BE2C (cell line): Measurements from ENCODE around the gene ZDHHC22.

Experiments
- DNase-seq: peaks from one replicate; pipeline ENCODE4 v3.0.0-alpha.2; 2020
- H3K27me3 ChIP-seq: fragments of 250-450 bp; sonication (Bioruptor Pico); 2 replicates; pipeline ENCODE4 v1.5.1; 2020; ENCODE audit warnings: mild to moderate bottlenecking
- H3K36me3 ChIP-seq: fragments of 250-450 bp; sonication (Bioruptor Pico); 2 replicates; pipeline ENCODE4 v1.5.1; 2020; ENCODE audit warnings: mild to moderate bottlenecking
- H3K4me1 ChIP-seq: fragments of 250-450 bp; sonication (Bioruptor Pico); 2 replicates; pipeline ENCODE4 v1.5.1; 2020
- H3K4me3 ChIP-seq: 2 replicates; pipeline ENCODE4 v1.5.1; 2011; ENCODE audit warnings: low read depth, low read length
- H3K9me3 ChIP-seq: fragments of 250-450 bp; sonication (Bioruptor Pico); 2 replicates; pipeline ENCODE4 v1.5.1; 2020
- TF ChIP-seq, protein P1 (sequence below): IDR thresholded peaks from 2 replicates; pipeline ENCODE4 v1.5.1; 2012; ENCODE audit warnings: mild to moderate bottlenecking, low read depth, low read length

The ZDHHC22 gene

DNA sequence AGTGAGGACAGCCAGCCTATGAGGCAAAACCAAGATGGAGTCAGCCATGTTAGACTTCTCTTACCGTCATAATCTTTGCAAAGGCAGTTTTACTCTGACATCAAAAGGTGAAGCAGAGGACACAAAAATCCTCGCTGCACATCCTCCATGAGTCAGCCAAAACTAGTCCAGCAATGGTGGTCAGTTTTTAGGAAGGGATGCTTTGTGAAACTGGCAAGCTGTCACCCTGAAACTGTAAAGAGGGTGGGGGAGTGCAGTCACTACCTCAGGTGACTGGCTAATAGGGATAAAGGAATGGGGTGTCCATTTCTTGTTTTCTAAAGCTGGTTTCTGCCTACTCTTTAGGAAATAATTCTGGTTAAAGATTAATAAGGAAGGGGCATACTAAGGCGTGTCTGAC is 48.9 kb downstream of the ZDHHC22 start:
- Histone ChIP-seq H3K36me3 (no peaks in the 10 kb centered on the region), H3K4me3 (no peak overlapping the region), H3K27me3 (no peaks in the 10 kb centered on the region), H3K9me3 (peaks cover 10% of the 10 kb centered on the region), H3K4me1 (no peaks in the 10 kb centered on the region; the same call in 1 of the 2 replicates)
- TF ChIP-seq, protein P1, sequence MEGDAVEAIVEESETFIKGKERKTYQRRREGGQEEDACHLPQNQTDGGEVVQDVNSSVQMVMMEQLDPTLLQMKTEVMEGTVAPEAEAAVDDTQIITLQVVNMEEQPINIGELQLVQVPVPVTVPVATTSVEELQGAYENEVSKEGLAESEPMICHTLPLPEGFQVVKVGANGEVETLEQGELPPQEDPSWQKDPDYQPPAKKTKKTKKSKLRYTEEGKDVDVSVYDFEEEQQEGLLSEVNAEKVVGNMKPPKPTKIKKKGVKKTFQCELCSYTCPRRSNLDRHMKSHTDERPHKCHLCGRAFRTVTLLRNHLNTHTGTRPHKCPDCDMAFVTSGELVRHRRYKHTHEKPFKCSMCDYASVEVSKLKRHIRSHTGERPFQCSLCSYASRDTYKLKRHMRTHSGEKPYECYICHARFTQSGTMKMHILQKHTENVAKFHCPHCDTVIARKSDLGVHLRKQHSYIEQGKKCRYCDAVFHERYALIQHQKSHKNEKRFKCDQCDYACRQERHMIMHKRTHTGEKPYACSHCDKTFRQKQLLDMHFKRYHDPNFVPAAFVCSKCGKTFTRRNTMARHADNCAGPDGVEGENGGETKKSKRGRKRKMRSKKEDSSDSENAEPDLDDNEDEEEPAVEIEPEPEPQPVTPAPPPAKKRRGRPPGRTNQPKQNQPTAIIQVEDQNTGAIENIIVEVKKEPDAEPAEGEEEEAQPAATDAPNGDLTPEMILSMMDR, result no peak
- DNase-seq, result no peak

DNA sequence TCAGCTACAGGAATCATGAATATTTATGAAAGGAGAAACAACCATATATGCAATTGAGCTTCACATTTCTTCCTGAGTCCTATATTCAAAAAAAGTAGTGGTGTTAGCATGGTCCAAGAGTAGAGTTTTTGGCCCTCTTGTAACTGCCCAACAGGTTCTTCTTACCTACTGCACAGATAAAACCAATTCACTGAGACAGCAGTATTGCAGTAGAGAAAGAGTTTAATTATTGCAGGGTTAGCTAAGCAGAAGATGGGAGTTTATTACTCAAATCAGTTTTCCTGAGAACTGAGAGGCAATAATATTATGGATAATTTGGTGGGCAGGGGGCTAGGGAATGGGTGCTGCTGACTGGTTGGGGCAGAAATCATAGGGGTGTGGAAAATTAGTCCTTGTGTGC is 50.1 kb downstream of the ZDHHC22 start:
- Histone ChIP-seq H3K36me3 (no peaks in the 10 kb centered on the region), H3K27me3 (no peaks in the 10 kb centered on the region), H3K4me3 (no peak overlapping the region), H3K4me1 (no peaks in the 10 kb centered on the region; the same call in 1 of the 2 replicates), H3K9me3 (peaks cover 10% of the 10 kb centered on the region)
- DNase-seq, result no peak
- TF ChIP-seq, protein P1, result no peak

DNA sequence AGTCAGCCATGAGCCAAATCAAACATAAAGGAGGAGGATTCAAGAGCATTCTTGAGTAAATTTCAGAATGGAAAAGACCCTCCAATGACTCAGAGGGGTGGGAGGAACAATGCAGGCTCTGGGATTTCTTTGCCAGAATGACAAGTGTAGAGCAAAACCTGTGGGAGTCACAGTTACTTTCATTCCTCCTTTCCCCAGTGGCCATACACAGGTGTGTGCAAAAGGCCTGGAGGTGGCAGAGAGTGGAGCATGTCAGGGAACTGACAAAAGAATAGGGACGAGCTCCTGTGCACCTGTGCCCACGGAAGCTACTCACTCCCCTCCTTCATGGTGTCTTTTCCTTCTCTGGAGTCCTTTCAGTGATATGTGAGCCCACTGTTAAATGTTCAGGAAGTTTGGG is 52.9 kb downstream of the ZDHHC22 start:
- no peak overlapping the region for H3K4me3 ChIP-seq
- no peaks in the 10 kb centered on the region for H3K4me1 ChIP-seq
- TF ChIP-seq, protein P1, result no peak
- no peak for DNase-seq
- H3K27me3 ChIP-seq, result no peaks in the 10 kb centered on the region
- peaks cover 10% of the 10 kb centered on the region for H3K9me3 ChIP-seq
- H3K36me3 ChIP-seq, result no peaks in the 10 kb centered on the region

DNA sequence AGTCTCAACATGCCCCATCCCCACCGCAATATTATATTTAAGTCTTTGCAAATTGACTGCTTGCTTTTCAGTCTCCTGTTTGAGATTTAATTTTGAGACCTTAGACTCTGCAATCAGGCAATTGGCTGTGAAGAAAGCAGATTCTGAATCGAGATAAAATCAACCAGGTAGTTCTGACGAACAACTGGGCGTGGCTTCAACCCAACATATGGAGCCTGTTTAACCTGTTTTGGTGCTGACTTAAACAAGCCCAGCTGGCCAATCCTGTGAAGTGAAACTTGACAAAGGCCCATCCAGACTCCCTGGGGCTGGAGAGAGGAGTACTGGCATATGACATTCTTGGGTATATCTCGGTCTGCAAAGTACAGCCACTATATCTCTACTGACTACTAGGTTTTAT is 53.4 kb downstream of the ZDHHC22 start:
- H3K36me3 ChIP-seq, result no peaks in the 10 kb centered on the region
- H3K27me3 ChIP-seq, result no peaks in the 10 kb centered on the region
- H3K4me3 ChIP-seq, result no peak overlapping the region
- DNase-seq, result no peak
- peaks cover 10% of the 10 kb centered on the region for H3K9me3 ChIP-seq
- TF ChIP-seq, protein P1, result no peak
- no peaks in the 10 kb centered on the region for H3K4me1 ChIP-seq

DNA sequence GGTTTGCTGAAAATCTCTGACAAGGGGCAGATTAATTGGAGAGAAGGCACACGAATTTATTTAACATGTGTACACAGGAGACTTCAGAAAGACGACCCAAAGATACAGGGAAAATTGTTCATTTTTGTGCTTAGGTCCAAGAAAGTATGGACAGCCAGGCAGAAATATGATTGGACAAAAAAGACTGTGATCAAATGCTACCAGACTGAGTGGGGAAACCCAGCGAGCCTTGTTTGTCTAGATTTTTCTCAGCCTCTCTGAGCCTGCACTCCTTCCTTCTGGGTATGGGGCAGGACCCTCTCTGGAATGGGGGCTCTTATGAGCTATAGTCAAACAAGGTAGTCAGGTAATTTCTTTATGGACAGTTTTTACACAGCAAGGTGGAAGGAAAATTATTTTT is 54.0 kb downstream of the ZDHHC22 start:
- no peak overlapping the region for H3K4me3 ChIP-seq
- H3K9me3 ChIP-seq, result peaks cover 10% of the 10 kb centered on the region
- DNase-seq, result no peak
- H3K36me3 ChIP-seq, result no peaks in the 10 kb centered on the region
- TF ChIP-seq, protein P1, result no peak
- H3K4me1 ChIP-seq, result no peaks in the 10 kb centered on the region
- H3K27me3 ChIP-seq, result no peaks in the 10 kb centered on the region

DNA sequence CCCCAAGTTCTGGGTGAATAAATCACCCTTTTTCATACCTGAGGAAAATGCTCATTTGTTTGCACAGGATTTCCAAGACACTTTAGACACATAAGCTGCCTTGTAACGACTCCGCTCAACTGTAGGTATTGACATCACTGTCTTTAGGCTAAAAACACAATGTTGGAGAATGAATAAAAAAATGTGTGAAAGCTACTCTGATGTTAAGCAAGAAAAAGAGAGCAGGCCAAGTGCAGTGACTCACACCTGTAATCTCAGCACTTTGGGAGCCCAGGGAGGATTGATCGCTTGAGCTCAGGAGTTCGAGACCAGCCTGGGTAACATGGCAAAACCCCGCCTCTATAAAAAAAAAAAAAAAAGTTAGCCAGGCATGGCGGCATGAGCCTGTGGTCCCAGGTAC is 54.6 kb downstream of the ZDHHC22 start:
- TF ChIP-seq, protein P1, result no peak
- Histone ChIP-seq H3K4me1 (no peaks in the 10 kb centered on the region), H3K36me3 (no peaks in the 10 kb centered on the region), H3K9me3 (peaks cover 10% of the 10 kb centered on the region), H3K27me3 (no peaks in the 10 kb centered on the region), H3K4me3 (no peak overlapping the region)
- DNase-seq, result no peak
